Posterior cingulate gyrus (tissue), 11 donors: ENCODE results near the gene PRSS58.
A peak's percentile ranks its signal among the peaks of the same experiment; 100 is the strongest.

Experiments used
- DNase-seq, 10 donors: peaks; one replicate each; pipeline versions ENCODE4 v3.0.0 to v3.0.0-alpha.2; 2020 to 2021; ENCODE audit warnings: mixed read lengths in 3 of 10
- intact Hi-C: fragments of 100-400 bp; cut with DNase I; formaldehyde crosslinking; loops from one replicate; pipeline ENCODE4 v1.15.1; 2023

PRSS58 gene, protein sequence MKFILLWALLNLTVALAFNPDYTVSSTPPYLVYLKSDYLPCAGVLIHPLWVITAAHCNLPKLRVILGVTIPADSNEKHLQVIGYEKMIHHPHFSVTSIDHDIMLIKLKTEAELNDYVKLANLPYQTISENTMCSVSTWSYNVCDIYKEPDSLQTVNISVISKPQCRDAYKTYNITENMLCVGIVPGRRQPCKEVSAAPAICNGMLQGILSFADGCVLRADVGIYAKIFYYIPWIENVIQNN

DNA sequence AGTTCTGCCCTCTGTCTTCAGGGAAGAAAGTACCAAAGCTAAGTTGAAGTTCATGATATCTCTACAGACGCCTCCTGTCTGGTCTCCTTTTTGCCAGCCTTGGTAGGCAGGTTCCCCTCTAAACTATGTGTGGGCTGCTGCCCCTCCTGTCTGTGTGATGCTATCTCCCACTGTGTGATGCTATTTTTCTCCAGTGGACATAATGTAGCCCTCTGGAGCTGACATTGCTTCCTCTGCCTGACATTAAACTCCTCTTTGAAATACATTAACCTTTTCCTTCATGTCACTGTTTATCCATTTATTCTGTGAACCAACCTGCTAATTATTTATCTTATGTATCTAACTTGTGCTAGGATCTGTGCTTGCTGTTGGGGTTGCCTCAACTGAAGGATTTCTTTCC, at the start of gene PRSS58:
Gene PRSS58, minus strand, starts transcription at position 101 of the 400 bp plus-strand sequence. CDS start 351 bp downstream, outside the sequence.
- DNase-seq: no peak
- intact Hi-C loops: no loop called here

DNA sequence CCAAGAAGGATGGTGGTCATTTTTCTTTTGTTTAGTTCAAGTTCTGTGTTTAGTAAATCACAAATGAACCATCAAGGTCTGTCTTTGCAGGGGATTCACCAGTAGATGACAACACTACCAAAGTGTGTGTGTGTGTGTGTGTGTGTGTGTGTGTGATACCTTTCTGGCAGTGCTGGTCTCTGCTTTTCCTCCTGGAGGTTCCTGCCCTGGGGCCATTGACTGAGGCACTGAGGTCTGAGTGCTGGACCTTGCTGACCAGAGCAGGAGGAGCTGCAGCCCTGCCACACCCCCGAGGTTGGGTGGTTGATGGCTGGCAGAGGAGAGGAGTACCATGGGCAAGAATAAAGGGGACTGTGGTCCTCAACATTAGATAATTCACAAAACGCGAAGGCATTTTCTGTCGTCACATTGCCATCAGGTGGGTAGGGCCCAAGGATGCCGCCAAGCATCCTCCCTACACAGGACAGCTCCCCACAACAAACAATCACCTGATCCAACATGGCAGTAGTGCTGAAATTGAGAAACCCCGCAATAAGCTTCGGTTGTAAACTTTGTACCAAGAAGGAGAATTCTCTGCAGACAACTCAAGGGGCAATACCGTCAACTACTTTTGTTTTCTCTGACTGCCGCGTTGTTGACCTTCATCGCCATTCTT, 49.5 kb upstream of the PRSS58 start:
- intact Hi-C loops: no loop called here
- no peak for DNase-seq

DNA sequence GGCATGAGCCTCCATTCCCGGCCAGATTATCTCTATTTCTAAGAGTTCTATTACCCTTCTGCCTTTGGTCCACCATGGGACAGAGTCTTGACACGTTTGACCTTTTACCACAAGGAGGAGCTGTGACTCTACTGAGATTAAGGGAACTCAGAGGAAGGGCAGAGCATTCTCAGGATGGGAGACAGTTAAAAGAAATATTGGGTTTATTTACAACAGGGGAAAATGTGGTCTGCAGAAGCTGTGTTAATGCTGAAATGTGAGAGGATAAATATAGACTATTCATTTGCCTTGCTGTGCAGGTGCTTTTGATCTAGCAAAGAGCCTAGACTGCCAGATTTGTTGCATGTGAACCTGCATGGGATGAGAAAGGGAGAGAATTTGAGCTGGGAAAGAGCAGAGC, 45.8 kb upstream of the PRSS58 start:
- intact Hi-C loops: no loop called here
- no peak for DNase-seq

DNA sequence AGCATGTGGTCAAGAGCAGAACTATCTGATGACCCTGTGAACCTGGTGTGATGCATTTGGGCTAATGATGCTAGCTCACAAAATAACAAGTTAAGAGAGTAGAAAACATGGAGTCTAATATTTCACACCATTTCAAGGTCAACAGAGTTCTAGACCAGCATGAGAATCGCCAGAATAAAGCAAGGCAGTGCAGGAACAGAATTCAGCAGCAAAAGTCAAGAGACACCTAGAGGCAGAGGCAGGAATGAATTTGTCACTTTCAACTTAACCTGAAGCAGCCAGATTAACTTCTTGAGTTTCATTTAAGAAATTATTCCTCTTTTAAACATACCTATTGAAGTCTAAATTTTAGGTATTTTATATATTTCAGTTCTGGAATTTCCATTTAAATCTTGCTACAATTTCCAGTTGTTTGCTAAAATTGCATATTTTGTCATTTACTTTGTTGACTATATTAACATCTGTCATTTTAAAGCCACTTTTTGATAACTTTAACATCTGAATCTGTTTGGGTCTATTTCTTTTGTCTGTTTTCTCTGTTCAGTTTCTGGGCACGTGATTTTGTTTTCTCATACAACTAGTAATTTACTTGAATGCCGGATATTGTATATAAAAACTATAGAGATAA, 44.2 kb upstream of the PRSS58 start:
- no peak for DNase-seq
- intact Hi-C loops: no loop called here

DNA sequence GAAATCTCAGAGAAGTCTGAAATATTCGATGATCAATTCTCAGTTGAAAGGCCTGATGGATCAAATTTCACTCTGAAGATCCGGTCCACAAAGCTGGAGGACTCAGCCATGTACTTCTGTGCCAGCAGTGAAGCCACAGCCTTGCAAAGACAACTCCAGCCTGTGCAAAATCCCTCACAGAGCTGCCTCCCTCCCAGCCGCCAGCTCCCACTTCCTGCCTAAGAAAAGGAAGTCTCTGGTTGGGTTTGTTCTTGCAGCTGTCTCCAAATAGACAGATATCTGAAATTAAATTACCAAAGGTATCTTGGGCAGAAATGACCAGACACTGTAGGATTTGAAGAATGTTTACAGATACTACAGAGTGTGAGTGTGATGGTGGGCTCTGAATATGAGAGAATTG, 43.4 kb upstream of the PRSS58 start:
- intact Hi-C loops: no loop called here
- DNase-seq: no peak

DNA sequence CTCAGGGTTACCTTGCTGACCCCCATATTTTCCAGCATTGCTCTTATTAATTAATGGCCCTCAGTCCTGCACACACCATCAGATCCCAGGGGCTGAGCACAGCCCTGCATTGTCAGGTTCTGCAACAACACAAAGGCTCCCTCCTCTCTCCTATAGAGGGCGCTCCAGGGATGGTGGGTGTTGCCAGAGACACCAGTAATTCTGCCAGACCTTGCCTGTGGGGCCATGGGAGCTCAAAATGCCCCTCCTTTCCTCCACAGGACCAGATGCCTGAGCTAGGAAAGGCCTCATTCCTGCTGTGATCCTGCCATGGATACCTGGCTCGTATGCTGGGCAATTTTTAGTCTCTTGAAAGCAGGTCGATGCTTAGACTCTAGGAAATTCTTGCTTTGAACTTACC, 42.8 kb upstream of the PRSS58 start:
- intact Hi-C loops: no loop called here
- DNase-seq: no peak

DNA sequence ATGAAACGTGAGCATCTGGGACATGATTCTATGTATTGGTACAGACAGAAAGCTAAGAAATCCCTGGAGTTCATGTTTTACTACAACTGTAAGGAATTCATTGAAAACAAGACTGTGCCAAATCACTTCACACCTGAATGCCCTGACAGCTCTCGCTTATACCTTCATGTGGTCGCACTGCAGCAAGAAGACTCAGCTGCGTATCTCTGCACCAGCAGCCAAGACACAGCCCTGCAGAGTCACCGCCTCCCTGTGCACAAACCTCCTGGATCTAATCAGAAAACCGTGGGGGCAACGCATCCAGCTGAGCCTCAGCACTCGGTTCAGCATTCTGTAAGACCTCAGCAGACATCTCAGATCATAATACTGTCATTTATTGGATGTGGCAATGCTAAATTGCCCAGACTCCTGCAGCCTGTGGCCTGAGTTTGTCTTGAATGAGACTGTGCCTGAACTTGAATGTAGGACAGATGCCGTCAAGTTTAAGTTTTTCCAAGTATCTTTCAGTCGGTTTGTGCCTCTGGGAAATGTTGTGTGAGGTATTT, 41.5 kb upstream of the PRSS58 start:
- no peak for DNase-seq
- intact Hi-C loops: no loop called here

DNA sequence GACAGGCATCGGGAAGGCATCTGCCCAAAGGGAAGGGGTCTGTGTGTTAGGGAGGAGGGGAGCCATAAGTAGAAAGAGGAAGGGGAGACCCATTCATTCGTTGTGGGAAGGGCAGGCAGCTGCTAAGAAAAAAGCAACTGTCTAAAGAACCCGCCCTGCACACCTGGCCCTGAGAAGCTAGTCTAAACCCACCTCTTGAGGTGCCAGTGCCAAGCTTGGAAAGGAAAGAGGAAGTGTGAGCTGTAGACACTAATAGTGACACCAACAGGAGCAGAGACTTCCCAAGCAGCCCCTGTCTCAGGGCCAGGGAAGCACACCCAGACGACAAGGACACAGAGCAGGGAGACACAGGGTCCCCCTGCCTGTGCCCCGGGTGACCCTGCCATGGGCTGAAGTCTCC, 40.8 kb upstream of the PRSS58 start:
- intact Hi-C loops: no loop called here
- DNase-seq: no peak

DNA sequence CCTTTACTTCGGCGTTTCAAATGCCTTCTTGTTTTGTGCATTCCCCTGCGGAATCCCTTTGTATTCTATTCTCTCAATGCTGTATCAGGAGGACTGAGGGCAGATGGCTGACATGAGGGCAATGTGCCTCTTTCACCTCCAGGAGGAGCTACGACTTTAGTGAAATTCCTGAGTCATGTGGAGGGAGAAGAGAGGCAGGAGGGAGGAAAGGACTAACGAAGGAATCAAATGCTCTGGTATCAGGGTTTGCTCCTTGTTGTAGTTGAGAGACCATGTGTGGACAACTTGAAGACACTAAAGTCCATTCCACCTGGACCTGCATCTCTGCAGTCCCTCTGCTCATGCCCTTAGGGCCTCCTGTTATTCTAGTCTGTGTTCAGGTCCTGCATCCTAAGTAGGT, 40.2 kb upstream of the PRSS58 start:
- no peak for DNase-seq
- intact Hi-C loops: no loop called here

DNA sequence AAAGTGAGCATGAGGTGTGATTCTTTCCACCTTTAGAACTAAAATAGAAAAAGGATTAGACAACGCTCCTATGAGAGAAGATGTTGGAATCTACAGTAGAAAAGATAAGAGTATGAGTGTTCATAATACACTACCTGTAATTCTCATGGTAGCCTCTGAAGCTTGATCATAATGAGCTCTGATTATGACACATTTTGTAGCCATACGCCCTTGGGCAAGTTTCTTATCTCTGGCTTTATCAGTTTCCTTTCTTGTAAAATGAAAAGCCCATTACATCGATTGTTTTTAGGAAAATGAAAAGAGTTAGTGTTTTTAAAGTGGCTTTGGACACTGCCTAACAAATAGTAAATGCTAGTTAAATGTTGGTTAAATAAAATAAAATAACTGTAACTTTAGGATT, 22.4 kb upstream of the PRSS58 start:
- no peak for DNase-seq
- intact Hi-C loops: no loop called here

DNA sequence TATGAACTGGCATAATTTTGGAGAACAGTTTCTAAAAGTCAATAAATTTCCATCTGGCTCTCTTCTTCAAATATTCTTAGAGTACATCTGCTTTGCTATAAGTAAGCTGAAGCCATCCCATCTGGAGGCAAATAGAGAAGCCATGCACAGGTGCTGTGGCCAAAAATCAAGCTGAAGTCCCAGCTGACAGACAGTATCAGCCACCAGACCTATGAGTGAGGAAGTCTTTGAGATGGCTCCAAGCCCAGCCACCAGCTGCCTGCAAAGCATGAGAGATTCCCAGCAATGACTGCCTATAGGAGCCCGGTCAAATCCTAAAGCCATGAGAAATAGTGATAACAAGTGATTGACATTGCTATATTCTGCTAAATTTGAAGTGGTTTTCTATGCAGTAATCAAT, 21.7 kb upstream of the PRSS58 start:
- intact Hi-C loops: no loop called here
- peak in 4 of 10 donors; percentile 12 to 77 (median 40) for DNase-seq

DNA sequence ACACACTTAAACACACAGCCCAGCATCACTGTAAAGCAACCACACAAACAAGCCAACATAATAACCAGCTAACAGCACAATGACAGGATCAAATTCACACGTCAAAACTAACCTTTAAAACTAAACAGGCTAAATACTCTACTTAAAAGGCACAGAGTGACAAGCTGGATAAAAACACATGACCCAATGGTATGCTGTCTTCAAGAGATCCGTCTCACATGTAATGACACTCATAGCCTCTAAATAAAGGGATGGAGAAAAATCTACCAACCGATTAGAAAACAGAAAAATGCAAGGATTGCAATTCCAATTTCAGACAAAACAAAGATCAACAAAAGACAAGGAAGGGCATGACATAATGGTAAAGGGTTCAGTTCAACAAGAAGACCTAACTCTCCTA, 17.2 kb upstream of the PRSS58 start:
- no peak for DNase-seq
- intact Hi-C loops: no loop called here

DNA sequence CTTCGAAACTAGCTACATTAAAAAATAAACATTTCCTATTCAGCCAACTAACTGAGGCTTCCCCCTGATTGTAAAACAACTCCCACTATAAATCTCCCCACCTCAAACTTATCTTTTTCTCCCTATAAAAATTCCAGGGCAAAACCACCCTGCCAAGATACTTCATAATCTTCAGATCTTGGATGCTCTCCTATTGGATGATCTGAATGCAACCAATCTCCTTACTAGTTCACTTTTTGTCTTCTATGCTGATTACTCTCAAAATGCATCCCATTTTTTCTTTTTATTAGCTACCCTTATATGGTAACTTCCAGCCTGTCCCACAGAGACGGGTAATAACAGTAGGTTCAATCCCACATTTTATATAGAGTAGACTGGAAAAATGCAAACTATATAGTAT, 15.0 kb upstream of the PRSS58 start:
- no peak for DNase-seq
- intact Hi-C loops: no loop called here

DNA sequence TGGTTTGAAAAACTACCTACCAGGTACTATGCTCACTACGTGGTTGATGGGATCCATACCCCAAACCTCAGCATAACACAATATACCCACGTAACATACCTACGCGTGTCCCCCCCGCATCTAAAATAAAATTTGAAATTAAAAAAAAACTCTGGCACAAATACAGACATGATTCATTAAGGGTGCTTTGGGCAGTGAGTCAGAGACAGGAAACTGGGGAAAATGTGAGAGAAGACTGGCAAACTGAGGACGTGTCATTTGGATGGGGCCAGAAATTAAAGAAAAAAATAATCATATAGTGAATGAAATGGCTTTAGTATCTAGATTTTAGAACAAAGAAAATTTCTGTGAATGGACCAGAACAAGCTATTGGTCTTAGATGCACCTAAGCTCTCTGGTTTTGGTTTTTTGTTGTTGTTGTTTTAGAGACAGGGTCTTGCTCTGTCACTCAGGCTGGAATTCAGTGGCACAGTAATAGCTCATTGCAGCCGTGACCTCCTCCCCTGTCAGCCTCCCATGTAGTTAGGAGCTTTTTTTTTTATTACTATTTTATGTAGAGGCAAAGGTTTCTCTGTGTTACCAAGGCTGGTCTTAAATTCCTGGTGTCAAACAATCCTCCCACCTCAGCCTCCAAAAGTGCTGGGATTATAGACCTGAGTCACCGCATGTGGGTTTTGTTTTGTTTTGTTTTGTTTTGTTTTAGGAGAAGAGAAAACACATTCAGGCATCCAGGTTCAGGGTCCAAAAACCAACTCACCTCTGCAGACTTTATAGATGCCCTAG, 5.9 kb upstream of the PRSS58 start:
- intact Hi-C loops: no loop called here
- DNase-seq: no peak

DNA sequence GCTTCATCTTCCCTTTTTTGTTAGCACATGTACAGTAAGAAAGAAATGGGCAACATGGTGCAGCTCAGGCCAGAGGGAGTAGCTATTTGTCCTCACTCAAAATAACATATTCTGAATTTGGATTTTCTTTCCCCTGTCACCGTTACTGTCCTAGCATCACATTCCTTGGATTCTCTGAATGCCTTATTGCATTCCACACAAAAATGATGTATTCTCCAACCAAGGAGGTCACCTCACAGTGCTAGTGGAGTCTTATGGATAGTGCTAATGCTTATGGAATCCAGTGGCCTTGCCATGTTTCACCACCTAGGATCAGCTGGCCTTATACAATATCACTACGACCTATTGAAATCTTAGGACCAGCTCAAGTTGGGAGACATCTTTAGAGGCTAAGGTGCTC, 7.2 kb downstream of the PRSS58 start:
- intact Hi-C loops: no loop called here
- no peak for DNase-seq

DNA sequence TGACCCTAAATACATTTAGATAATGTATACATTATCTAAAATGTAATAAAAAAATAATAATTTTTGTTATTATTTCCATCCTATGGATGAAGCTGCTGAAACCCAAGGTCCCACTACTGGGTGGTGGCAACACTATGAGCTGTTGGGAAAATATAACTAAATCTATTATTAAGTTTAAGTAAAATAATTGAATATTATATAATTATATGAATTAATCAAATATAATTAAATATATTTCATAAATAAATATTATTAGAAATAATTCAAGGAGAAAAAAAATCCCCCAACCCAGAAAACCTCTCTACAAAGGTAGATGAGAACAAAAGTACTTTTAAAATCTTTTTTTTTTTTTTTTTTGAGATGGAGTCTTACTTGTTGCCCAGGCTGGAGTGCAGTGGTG, 7.9 kb downstream of the PRSS58 start:
- intact Hi-C loops: no loop called here
- no peak for DNase-seq

DNA sequence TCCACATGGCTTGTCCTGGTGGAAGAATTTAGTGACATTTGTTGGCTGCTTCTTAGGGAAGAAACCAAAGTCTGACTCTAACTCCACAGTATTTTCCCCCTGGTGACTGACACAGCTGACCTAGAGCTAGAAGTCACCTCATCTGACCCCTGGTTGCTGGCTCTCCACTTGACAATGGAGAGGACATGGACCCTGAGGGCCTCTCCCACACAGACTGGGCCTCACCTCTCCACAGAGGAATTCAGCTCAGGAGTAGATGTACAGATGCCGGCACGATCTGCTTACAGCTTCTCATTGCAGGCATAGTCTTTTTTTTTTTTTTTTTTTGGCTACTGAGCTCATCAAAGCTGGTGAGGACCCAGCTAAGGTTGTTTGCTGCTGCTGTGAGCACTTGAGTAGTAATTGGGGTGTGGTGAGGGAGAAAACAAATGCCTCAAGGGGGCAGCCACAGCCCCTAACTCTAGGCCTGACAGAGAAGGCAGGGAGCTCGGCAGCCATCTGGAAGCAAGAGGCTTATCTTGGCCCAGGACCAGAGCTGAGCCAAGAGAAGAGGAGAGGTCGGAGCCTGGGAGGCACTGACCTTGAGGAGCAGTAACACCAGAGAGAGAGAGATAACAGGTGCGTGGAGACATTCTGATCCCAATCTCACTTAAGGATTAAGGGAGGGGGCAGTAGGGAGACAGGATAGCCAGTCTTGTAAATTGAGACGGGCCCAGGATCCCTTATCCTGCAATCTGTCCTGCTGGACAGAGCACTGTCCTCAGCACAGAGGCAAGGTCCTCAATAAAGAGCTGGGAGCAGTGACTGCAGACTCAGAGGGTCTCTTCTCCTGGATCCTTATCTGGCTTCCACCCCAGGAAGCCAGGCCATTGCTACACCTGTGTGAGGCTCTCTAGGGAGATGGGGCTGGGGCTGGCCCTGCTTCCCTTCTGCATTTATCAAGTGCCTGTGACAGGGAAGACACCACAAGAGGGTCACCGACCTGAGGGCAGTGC, 9.4 kb downstream of the PRSS58 start:
- no peak for DNase-seq
- intact Hi-C loops: no loop called here

DNA sequence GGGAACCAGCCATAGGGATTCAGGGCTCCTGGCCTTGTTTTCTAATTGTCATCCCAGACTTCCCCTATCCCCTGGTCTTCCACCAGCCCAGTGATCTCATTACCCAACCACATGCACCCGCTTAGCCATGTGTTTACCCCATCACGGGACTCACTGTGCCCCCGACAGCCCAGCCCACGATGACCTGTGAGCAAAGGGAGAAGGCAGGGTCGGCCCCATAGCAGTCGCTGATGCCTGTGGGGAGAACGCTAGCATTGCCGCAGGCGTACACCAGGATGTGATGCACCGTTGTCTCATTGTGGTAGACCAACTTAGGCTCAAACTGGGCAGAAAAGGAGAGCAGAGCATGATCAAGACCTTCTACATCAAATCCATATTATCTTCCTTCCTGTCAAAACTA, 14.0 kb downstream of the PRSS58 start:
- intact Hi-C loops: no loop called here
- DNase-seq: peak in 1 of 10 donors; percentile 73

DNA sequence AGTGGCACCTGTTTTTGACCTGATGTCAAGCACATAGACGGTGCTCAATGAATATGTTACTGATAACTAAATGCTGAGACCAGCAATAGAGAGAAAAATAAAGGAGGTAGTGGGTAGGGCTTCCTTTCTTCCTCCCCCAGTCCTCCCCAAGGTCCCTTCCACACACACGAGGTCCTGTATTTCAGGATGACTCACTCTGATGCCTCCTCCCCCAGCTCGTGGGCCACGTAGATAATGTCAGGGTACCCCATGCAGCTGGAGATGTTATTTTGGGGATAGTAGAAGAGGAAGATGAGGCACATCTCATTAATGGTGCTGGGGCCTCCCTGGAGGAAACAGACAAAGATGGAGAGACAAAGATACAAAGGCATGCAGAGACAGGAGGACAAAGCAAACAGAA, 17.3 kb downstream of the PRSS58 start:
- intact Hi-C loops: no loop called here
- no peak for DNase-seq

DNA sequence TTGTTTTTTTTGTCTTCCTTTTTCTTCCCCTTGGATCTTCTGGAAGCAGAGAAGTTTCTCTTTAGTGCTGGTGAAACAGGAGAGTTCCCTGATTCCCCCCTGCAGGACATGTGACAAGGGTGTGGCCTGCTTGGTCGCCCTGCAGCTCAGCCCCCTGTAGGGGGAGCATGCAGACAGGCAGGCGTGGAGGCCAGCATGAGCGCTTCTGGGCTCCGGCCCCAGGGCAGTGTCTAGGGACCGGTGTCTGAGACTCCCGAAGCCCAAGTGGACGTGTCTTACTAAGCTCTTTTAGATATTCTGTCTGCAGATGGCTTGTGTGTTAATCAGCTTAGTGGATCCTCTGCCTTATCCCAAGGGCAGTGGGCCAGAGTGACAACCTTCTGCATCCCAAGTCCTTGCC, 26.1 kb downstream of the PRSS58 start:
- no peak for DNase-seq
- intact Hi-C loops: no loop called here
